Nephron progenitor cell (in vitro differentiated cells): Measurements from ENCODE around the gene AMFR.

ENCODE experiments used
- DNase-seq: peaks from one replicate; pipeline ENCODE4 v3.0.0; 2021
- H3K27ac Mint-ChIP-seq: 2 replicates; pipeline ENCODE4 v1.8.0; 2021; ENCODE audit warnings: mild to moderate bottlenecking, moderate library complexity, mixed read lengths
- H3K27me3 Mint-ChIP-seq: 2 replicates; pipeline ENCODE4 v1.8.0; 2021; ENCODE audit warnings: mild to moderate bottlenecking, low read depth, mixed read lengths; ENCODE audit not compliant: poor library complexity
- H3K36me3 Mint-ChIP-seq: 2 replicates; pipeline ENCODE4 v1.8.0; 2021; ENCODE audit warnings: low read depth, mixed read lengths
- H3K4me1 Mint-ChIP-seq: 2 replicates; pipeline ENCODE4 v1.8.0; 2021; ENCODE audit warnings: mixed read lengths
- H3K4me3 Mint-ChIP-seq: 2 replicates; pipeline ENCODE4 v1.8.0; 2021; ENCODE audit warnings: mild to moderate bottlenecking, moderate library complexity, mixed read lengths
- H3K9me3 Mint-ChIP-seq: 2 replicates; pipeline ENCODE4 v1.8.0; 2021; ENCODE audit warnings: mild to moderate bottlenecking, moderate library complexity, mixed read lengths
- TF ChIP-seq, protein P1 (sequence below): fragments of 200-600 bp; sonication (generic); IDR thresholded peaks from 2 replicates; pipeline ENCODE4 v1.5.0; 2021; ENCODE audit warnings: antibody characterized with exemption

Gene AMFR

DNA sequence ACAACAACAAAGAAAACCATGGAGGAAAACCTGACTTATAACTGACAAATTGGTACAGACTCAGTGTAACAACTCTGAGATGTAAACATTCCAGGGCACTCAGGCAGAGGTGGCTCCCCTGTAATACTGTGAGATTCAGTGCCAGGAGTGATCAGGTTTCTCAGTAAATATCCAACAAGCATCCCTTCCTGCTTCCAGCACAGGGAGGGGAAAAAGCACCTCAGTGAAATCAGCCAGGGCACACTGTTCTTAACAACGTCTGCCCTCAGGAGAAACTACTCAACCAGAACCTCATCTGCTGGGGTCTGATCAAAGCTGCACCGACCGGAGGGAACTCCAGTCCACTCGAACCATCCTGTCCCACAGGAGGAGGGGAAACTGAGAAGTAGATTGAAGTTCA lies 52.3 kb downstream of the AMFR start:
- TF ChIP-seq, protein P1, sequence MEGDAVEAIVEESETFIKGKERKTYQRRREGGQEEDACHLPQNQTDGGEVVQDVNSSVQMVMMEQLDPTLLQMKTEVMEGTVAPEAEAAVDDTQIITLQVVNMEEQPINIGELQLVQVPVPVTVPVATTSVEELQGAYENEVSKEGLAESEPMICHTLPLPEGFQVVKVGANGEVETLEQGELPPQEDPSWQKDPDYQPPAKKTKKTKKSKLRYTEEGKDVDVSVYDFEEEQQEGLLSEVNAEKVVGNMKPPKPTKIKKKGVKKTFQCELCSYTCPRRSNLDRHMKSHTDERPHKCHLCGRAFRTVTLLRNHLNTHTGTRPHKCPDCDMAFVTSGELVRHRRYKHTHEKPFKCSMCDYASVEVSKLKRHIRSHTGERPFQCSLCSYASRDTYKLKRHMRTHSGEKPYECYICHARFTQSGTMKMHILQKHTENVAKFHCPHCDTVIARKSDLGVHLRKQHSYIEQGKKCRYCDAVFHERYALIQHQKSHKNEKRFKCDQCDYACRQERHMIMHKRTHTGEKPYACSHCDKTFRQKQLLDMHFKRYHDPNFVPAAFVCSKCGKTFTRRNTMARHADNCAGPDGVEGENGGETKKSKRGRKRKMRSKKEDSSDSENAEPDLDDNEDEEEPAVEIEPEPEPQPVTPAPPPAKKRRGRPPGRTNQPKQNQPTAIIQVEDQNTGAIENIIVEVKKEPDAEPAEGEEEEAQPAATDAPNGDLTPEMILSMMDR, result no peak
- H3K4me1 Mint-ChIP-seq, result peaks cover 55% of the 10 kb centered on the region
- H3K4me3 Mint-ChIP-seq, result peak overlapping the region; percentile 20
- H3K9me3 Mint-ChIP-seq, result peaks cover 31% of the 10 kb centered on the region
- no peaks in the 10 kb centered on the region for H3K27me3 Mint-ChIP-seq
- H3K27ac Mint-ChIP-seq, result peak overlapping the region; percentile 93
- peaks cover 66% of the 10 kb centered on the region for H3K36me3 Mint-ChIP-seq
- DNase-seq, result peak; percentile 35

DNA sequence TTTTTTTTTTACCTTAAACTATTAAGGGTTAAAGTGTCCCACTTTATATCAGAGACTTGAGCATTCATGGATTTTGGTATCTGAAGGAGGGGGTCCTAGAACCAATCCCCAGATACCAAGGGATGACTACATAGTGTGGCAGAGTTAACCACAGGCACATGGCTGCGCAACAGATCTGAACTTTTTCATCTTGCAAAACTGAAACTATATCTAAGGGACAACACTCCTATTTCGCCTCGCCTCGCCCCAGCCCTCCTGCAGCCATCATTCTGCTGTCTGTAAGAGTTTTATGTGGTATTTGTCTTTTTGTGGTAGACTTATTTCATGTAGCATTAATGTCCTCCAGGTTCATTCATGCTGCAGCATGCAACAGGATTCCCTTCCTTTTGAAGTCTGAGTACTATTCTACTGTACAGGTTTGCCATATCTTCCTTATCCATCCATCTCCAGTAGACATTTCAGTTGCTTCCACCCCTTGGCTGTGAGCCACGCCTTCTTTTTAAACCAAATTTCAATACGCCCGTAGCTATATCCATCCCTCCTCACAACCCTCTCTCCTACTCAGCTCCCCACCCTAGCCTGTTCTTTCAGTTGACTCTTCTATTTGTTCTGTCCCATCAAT lies 53.2 kb downstream of the AMFR start:
- Mint-ChIP-seq H3K4me1 (peaks cover 55% of the 10 kb centered on the region), H3K9me3 (peaks cover 22% of the 10 kb centered on the region), H3K36me3 (peaks cover 66% of the 10 kb centered on the region), H3K27ac (peak overlapping the region; percentile 93), H3K27me3 (no peaks in the 10 kb centered on the region), H3K4me3 (peak overlapping the region; percentile 56)
- TF ChIP-seq, protein P1, result no peak
- no peak for DNase-seq

DNA sequence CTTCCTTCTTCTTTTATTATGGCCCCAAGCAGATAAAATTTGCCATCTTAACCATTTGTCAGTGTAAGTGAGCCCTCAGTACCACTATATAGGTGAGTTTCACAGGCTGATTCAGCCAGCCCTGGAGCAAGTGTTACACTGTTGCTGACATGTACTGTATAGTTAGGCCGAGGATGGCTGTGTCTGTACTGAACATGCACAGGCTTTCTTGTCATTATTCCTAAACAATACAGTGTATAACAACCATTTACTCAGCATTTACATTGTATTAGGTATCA lies 53.7 kb downstream of the AMFR start:
- H3K4me1 Mint-ChIP-seq, result peaks cover 55% of the 10 kb centered on the region
- H3K36me3 Mint-ChIP-seq, result peaks cover 63% of the 10 kb centered on the region
- peaks cover 22% of the 10 kb centered on the region for H3K9me3 Mint-ChIP-seq
- H3K27ac Mint-ChIP-seq, result peak overlapping the region; percentile 88
- no peak overlapping the region for H3K4me3 Mint-ChIP-seq
- TF ChIP-seq, protein P1, result no peak
- no peak for DNase-seq
- no peaks in the 10 kb centered on the region for H3K27me3 Mint-ChIP-seq

DNA sequence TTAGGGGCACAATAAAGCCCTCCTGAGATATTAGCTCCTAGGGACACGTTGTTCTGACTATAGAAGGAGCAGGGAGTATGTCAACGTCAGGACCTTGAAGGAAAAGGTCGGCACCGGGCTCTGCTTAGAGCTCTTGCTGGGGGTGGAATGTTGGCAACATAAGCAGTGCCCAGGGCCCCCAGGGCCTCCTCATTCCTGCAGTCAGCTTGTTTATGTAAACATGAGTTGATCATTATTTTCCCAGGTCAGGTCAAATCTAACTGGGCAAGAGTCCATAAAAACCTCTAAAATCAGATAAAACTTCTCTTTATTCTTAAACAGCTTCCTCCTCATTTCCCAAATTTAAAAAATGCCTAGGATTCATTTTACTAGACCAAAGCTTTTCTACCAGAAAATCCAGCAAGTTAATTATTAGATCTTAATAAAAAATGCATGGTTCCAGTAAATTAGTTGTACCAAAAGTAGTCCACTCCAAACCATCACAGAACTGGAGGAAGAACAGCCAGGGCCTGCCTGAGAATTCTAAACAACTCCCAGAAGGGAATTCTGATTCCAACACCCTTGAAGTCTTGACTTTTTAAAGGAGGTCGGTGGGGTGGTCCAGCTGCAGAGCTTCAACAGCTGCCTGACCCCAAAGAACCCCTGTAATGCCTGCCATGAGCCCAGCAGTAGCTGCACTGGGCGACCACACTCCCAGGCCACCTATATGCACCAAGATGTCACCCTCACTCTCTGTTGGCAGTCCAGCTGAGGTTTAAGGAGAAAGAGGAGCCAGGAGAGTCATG lies 54.3 kb downstream of the AMFR start:
- peak overlapping the region; percentile 88 for H3K27ac Mint-ChIP-seq
- TF ChIP-seq, protein P1, result no peak
- no peak overlapping the region for H3K4me3 Mint-ChIP-seq
- no peaks in the 10 kb centered on the region for H3K27me3 Mint-ChIP-seq
- H3K4me1 Mint-ChIP-seq, result peaks cover 55% of the 10 kb centered on the region
- peaks cover 22% of the 10 kb centered on the region for H3K9me3 Mint-ChIP-seq
- no peak for DNase-seq
- peaks cover 58% of the 10 kb centered on the region for H3K36me3 Mint-ChIP-seq

DNA sequence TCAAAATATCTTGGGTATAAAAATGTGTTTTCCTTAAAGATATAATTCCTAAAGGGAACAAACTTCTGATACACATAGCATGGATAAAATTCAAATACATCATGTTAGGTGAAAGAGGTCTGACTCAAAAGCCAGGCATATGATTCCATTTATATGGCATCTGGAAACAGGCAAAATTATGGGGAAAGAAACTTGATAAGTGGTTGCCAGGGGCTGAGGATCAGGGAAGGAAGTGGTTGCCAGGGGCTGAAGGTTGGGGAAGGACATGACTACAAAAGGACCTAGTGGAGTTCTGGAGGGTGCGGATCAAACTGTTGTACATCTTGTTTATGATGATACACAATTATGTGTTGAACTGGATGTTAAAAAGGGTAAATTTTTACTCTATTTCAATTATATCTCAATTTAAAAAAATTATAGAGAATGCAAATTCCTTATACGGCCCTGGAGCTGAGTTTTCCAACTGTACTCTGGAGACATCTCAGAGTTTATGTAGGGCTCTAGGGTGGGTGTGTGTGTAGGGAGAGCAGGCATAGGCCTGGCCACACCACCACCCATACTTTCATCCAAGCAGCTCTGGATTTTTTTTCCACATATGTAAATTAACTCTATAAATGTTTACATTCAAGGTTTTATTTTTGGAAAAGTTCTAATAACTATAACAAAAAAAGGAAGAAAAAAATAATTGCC lies 55.0 kb downstream of the AMFR start:
- H3K27me3 Mint-ChIP-seq, result no peaks in the 10 kb centered on the region
- no peak for DNase-seq
- peaks cover 53% of the 10 kb centered on the region for H3K36me3 Mint-ChIP-seq
- peak overlapping the region; percentile 88 for H3K27ac Mint-ChIP-seq
- peak overlapping the region; percentile 56 for H3K4me3 Mint-ChIP-seq
- peaks cover 55% of the 10 kb centered on the region for H3K4me1 Mint-ChIP-seq
- H3K9me3 Mint-ChIP-seq, result peaks cover 18% of the 10 kb centered on the region
- TF ChIP-seq, protein P1, result no peak
